GM21381 (cell line): Measurements from ENCODE around the gene OR2T2.
A peak's percentile ranks its signal among the peaks of the same experiment; 100 is the strongest.
"Not testable (repeated sequence)": the region's sequence is repeated elsewhere in the genome, so short reads cannot be mapped to it uniquely, and the experiment has no call there.

Experiments
- ATAC-seq: cut with Tn5 transposase; IDR thresholded peaks from one replicate; pipeline ENCODE4 v1.9.1; 2021; ENCODE audit warnings: mild to moderate bottlenecking, moderate library complexity; ENCODE audit not compliant: unreplicated experiment

Gene OR2T2

DNA sequence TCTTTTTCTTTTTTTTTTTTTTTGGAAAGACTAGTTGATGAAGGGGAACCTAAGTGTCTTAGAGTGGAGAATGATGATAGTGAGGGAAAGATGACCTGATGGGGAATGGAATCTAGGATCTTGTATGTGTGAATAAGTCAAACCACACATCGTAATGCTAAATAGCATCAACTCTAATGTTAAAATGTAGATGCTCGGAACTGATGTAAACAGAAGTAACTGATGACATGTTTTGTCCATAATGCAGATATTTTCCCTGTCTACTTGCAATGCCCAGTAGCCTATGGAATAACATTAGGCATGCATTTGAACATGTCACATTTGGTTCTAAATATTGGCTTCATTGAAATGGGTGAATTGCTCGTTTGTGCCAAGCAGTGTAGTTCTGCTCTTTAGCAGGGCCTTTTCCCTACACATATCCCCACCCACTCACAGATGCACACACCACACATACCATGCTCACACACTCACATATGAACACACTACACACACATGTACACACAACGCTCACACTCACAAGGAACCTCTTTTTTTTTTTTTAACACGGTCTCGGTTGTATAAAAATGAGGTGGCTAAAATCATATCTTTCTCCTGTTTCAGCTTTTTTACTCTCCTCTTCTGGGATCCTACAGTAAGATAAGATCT, 4.5 kb downstream of the OR2T2 start:
- not testable (repeated sequence) for ATAC-seq

DNA sequence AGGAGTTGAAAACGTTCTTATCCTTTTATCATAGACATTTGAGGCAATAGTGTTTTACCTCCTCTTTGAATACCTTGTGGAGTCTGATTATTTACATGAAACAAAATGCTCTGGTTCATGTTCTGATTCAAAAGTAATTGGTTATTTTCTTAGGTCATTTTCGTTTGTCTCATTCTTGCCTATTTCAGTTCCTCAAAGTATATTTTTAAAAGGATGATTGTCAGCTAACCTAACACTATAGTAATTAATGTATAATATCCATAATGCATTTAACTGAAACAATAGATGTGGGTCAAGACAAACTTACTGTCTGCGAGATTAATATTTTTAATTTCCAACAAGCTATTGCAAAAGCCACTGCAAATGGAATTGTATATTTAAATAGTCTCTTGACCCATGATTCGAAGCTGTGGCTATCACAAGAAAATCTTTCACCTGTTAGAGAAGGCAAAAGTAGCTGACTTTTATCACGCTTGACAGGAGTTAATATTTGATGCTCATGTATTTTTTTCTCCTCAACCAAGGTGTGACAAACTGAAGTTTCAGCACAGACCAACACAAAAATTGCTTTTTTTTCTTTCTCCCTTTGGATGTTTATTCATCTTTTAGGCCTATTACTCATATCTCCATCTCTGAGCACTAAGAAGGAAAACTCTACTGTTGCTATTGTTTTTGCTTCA, 5.2 kb downstream of the OR2T2 start:
- peak; percentile 54 for ATAC-seq

DNA sequence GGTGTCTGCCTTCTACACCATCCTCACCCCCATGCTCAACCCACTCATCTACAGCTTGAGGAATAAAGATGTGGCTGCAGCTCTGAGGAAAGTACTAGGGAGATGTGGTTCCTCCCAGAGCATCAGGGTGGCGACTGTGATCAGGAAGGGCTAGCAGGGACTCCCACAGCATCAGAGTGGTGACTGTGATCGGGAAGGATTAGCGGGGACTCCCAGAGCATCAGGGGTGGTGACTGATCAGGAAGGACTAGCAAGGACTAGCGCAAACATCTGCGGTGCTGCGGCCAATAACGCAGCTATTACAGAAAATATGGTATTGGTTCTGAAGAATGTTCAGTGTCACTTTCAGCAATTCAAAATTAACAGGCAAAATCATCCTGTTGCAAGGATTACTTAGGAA, 8.2 kb downstream of the OR2T2 start:
- ATAC-seq = not testable (repeated sequence)

DNA sequence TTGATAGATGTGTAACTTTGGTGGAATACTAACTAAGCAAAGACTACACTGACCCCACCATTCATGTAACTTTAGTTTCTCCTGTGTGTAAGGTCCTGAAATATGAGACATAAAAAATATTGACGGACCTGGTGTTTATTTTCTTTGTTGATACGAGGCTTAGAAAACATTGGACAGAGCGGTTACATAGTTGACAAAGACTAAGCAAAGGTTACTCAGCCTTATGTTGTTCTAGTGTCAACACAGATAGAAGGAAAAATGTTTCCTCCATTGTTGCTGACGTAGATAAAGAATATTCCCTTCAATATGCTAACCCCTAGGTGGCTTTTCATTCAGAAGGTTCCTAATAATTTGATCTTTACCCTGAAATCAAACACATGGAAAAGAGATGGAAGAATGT, 9.6 kb downstream of the OR2T2 start:
- not testable (repeated sequence) for ATAC-seq

DNA sequence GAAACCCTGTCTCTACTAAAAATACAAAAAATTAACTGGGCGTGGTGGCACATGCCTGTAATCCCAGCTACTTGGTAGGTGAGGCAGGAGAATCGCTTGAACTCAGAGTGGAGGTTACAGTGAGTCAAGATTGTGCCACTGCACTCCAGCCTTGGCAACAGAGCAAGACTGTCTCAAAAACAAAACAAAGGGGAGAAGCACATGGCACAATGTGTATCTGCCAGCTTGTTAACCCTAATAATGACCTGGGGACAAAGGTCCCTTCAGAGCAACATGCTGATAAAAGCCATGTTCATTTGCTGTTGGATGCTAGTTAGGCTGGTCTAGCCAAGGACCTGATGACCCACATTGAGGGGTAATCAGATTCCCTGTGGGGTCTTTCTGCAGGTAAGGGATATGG, 11.2 kb downstream of the OR2T2 start:
- ATAC-seq = not testable (repeated sequence)

DNA sequence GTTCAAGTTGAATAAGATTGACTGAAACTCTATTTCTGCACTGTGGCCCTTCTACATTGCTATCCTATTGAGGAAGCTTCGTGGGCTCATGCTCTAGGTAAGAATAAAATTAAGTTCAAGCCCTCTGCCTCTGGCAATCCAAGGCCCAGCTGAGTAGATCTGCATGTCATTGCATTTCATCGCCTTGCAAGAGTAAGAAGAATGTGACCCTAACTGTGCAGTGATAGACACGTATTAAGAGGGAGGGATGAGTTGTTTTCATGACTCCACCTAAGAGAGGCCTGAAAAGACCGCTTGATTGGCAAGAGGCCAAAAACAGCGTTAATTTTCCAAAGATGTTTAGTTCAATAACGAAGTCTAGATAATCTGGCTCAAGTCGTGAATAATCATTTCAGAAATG, 13.7 kb downstream of the OR2T2 start:
- ATAC-seq = not testable (repeated sequence)

DNA sequence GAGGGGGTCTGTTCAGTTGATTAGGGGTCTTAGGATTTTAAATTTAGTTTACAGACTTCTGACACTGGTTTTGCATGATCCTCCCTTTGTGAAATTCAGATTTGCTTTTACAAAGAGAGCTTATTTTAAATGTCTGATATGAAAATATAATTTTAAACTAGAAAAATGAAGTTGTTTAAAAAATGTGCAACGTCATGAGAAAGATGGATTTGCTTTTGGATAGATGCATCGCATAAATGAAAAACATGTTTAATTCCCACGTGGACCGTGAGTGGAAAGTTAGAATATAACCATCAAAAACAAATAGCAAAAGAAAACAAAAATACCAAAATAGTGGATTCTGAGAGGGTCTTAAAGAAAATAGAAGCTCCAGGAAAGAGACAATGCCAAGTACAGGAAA, 25.7 kb downstream of the OR2T2 start:
- no peak for ATAC-seq

DNA sequence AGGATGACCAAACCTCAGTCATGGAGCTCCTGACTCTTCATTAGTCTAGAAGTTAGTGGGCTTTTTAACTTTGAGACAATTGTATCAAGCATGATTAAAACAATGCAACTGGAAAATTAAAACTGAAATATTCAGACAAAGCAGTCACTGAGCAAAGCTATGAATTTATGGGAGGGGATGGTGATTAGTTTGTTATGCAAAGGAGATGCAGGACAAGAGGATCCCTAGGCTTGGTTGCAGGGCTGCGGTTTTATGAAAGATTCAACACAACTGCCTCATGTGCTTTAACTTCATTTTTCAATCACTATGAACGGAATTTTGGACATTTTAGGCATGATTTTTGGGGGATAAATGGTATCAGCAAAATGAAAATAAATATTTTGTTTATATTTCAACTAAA, 26.7 kb downstream of the OR2T2 start:
- ATAC-seq = not testable (repeated sequence)

DNA sequence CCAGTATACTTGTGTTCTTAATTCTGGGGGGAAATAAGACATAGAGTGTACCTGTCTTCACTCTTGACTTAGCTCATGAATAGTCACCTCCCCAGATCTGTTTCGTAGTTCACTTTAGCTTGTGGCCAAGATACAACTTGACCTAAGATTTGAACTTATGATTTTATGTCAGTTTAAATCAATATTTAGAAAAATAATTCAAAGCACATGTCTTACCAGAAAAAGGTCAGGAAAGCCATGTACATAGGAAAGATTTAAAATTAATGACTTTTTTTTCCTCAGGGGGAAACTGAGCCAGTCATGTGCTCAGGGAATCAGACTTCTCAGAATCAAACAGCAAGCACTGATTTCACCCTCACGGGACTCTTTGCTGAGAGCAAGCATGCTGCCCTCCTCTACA, 27.6 kb downstream of the OR2T2 start, which contains the start of gene OR2T3:
OR2T3 (plus strand) TSS at position 301 of the 400 bp plus-strand sequence; CDS start at position 301, 0 bp downstream.
- ATAC-seq = not testable (repeated sequence)

DNA sequence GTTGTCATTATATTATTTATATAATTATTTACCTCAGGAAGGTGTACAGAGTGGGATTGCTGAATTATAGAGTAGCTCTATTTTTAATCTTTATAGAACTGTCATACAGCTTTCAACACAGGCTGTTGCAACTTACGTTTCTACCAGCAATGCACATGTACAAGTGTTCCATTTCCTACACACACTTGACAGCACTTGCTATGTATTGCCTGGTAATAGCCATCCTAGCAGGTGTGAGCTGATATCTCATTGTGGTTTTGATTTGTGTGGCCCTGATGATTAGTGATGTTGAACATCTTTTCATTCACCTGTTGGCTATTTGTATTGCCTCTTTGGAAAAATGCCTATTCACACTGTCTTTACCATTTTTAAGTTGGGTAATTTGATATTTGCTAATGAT, 30.2 kb downstream of the OR2T2 start:
- ATAC-seq = peak; percentile 62

DNA sequence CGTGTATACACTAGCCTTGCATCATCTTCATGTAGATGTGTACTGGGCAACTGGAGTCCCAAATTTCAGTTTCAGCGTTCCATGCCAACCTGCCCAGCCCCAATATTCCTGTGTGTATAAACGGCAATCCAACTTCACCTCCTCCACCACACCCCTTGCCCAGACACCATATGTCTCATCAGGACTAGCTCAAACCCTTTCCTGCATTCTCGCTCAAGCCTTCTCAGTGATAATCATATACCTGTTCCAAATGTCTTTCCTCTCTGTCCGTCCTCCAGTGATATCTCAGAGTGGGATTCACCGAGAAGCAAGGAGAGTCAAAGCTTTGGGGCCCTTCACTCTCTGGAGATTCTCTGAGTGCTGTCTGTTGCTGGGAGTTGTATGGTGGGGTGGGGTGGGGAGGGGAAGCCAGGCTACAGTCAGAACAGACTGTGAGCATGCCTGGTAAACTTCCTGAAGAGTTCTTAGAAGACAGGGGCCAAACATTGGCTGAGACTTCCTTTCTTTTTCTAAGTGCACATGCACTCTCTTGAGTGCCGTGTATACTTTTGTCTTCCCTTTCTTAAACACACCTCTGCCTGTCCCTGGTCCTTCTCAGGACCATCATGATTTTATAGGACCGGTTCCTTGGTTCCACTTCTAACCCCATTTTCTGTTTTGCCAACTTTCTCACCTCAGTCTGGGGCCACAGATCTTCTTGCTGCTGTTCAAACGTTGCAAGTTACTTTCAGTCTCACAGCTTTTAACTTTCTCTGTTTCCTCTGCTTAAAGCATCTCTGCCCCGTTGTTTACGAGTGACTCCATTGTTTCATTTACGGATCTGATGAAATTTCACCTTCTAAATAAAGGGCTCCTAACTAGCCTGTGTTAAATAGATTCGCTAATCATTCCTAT, 36.5 kb downstream of the OR2T2 start:
- peak; percentile 87 for ATAC-seq

DNA sequence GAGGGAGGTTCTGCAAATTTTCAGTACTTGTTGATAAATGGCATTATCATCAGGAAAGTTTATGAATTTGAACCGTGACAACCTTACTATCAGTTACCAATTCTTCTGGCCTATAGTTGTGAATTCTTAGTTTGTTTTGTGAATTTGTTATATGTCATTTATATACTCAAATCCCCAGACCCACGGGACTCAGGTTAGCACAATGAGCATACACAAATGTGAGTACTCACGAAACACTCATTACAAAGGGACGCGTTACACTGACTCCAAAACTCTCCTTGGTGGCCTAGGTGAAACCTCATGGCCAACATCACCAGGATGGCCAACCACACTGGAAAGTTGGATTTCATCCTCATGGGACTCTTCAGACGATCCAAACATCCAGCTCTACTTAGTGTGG, 42.9 kb downstream of the OR2T2 start, which contains the start of gene OR2T5:
OR2T5 (plus strand) TSS at position 301 of the 400 bp plus-strand sequence; CDS start at position 301, 0 bp downstream.
- ATAC-seq = not testable (repeated sequence)

DNA sequence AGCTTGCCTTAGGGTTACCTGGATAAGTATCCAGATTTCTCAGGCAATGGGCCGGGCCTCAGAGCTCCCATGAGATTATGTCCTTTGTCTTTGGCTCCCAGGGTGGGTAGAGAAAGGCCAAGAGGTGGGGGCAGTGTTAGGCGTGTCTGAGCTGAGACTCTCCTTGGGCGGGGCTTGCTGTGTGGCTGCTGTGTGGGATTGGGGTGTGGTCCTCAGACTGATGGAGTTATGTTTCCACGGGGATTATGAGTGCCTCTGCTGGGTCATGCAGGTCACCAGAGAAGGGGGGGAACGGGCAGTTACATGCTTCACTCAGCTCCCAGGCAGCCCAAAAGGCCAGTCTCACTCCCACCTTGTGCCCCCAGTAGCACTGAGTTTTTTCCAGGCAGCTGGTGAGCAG, 51.2 kb downstream of the OR2T2 start:
- ATAC-seq = not testable (repeated sequence)

DNA sequence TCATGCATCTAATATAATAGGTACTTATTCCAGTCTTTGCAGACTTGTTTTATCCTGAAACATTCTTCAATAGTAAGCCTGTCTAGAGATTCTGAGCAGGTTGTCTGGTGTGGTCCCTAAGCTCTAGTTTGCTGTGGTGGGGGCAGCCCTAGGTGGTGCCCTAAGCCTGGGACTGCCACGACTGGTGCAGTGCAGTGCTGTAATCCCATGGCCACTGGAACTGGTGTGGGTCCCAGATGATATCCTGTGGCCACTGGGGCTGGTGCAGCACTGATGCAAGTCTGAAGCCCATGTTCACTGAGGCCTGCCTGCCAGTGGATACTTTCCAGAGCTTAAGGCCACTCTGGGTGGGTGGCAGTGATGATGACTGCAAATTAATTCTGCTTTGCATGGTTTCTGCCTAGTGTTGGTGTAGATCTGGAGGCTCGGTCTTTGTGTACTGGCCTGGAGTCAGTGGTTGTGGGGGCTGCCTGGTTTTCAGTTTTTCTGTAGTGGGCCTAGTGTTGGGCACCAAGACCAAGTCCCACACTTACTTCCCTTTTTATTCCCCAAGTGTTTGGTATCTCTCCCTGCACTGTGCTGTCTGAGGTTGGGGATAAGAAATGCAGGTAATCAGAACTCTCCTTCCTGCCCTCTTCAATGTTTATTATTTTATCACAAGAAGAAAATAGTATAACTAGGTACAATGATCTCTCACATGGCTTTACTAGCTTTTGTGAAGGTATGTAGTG, 55.0 kb downstream of the OR2T2 start:
- ATAC-seq = not testable (repeated sequence)
